Subcutaneous adipose tissue (tissue), 4 donors: Measurements from ENCODE around the gene FAM83B. TPM values are rescaled to one million over a fixed set of nuclear protein-coding genes. Genes with fewer than 3 reads are reported as not detected.

Experiments
- CTCF ChIP-seq: fragments of 450-650 bp; IDR thresholded peaks from one replicate; pipeline ENCODE4 v1.5.1; 2016; ENCODE audit warnings: low read depth, mild to moderate bottlenecking, control low read depth, antibody characterized with exemption, moderate library complexity
- total RNA-seq, 4 donors: library from RNA; depleted of rRNA; stranded (reverse); fragments of >200 nt; gene quantifications; one replicate each; pipeline ENCODE4 v1.1.0, GENCODE V29; 2016

FAM83B gene
- total RNA-seq, 4 donors from 2014 or later: not detected

- TF ChIP-seq CTCF: no peak
These were observed 36.4 kb upstream of the FAM83B start for GRCh38 chr6:54810147-54810546.

DNA sequence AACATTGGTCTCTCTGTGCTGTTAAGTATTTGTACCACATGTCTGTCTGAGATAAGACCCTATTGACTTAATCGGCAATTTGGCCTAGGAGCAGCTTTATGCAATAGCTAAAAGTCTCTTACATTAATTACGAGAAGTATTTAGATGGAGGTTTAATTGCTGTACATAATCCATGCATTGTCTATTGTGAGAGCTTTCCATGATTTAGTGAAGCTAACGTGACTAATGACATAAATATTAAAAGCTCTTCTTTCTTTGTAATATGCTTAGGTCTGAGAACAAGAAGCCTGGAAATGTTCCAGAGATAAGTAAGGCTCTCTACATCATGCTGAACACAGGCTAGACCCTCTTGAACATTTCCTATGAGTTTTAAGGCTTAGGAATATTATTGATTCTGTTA is 32.7 kb upstream of the FAM83B start:
- no peak for TF ChIP-seq CTCF

DNA sequence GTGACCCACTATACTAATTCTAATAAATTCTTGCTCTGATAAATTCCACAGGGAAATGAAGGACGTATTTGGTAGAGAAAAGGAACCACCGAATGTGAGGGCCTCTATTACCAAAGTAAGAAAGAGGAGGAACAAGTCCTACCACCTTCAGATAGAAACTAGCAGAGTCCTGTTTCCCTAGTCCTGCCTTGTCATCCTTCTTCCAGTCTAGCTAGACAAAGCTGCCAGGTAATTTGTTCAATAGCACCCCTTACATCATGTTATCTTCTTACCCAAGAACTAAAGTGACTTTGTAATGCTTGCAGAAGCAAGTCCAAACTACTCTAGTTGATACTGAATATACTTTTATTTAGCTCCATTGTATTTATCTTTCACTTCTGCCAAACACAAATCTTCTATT is 29.3 kb upstream of the FAM83B start:
- no peak for TF ChIP-seq CTCF

GRCh38 chr6:54817834-54818233 is 28.7 kb upstream of the FAM83B start:
- TF ChIP-seq CTCF: no peak

GRCh38 chr6:54827010-54827409 is 19.6 kb upstream of the FAM83B start:
- TF ChIP-seq CTCF: no peak

DNA sequence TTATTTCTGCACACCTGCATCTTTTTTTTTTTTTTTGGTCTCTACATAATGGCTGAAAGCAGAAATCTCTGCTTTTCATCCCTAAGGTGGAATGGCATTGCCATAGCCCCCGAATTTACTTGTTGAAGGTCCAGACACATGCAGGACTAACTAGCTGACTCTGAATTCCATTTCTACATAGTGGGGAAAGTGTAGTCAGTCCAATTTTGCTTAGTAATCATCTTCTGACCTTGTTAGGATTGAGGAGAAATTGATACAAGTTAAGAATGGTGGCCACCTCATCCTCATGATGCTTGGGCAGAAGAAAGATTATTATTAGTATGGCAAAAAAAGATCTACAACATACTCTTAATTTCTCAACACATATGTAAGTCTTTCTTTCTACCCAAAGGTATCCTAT is 16.4 kb upstream of the FAM83B start:
- TF ChIP-seq CTCF: no peak

DNA sequence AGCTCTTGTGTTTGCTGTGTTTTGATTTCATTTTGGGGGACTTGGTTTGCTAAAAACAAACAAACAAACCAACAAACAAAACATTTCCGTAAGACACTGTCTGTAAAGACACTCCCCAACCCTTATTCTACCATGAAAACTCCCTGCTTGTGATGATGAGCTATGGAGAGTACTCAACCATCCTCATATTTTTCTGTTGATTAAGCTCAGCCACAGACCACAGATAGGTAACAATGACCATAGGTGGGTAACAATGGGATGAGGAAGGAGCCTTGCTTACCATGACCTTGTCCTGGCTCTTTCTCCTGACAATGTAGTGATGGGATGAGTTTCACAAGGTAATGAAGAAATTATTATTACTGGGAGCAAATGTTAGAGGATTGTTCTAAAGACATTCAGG is 11.4 kb upstream of the FAM83B start:
- TF ChIP-seq CTCF: no peak
